Gastrocnemius medialis (tissue), 4 donors: ENCODE measurements around the gene TMEM253. TPM values are rescaled to one million over a fixed set of nuclear protein-coding genes. Genes with fewer than 3 reads are reported as not detected.

ENCODE experiments used
- ATAC-seq, 2 donors: fragments of 150-250 bp; one replicate each; pipeline ENCODE4 v1.9.1; 2016
- DNase-seq, 2 donors: peaks; one replicate each; pipeline ENCODE4 v3.0.0-alpha.2; 2019
- H3K27ac ChIP-seq, 4 donors: fragments of 200-600 bp; sonication (generic); 1 replicate in 1 of 4; 2 replicates in 3 of 4; pipeline ENCODE4 v1.5.1; 2016 to 2018; ENCODE audit warnings: mild to moderate bottlenecking in 2 of 4, moderate library complexity in 1 of 4
- H3K27me3 ChIP-seq, 3 donors: fragments of 200-600 bp; sonication (generic) in 2 of 3; 1 replicate in 1 of 3; 2 replicates in 2 of 3; pipeline versions ENCODE4 v1.5.1 to v1.6.0; 2016 to 2019; ENCODE audit warnings: mild to moderate bottlenecking in 1 of 3, moderate library complexity in 1 of 3
- H3K36me3 ChIP-seq, 2 donors: fragments of 200-600 bp; sonication (generic) in 1 of 2; one replicate each; pipeline ENCODE4 v1.5.1; 2017 to 2018
- H3K4me1 ChIP-seq, 2 donors: fragments of 200-600 bp; sonication (generic) in 1 of 2; one replicate each; pipeline ENCODE4 v1.5.1; 2016 to 2017; ENCODE audit warnings: mild to moderate bottlenecking in 2 of 2
- H3K4me3 ChIP-seq, 4 donors: fragments of 200-600 bp; sonication (generic) in 3 of 4; 1 replicate in 1 of 4; 2 replicates in 3 of 4; pipeline ENCODE4 v1.5.1; 2016 to 2019; ENCODE audit warnings: mild to moderate bottlenecking in 2 of 4
- H3K9me3 ChIP-seq, 3 donors: fragments of 200-600 bp; sonication (generic) in 2 of 3; 1 replicate in 1 of 3; 2 replicates in 2 of 3; pipeline ENCODE4 v1.5.1; 2016 to 2019
- POLR2A ChIP-seq, 2 donors: fragments of 450-650 bp; IDR thresholded peaks; one replicate each; pipeline ENCODE4 v1.6.1; 2017; ENCODE audit warnings: antibody characterized with exemption in 2 of 2, mild to moderate bottlenecking in 2 of 2, moderate library complexity in 2 of 2
- in situ Hi-C, 4 donors: fragments of 200-750 bp; cut with MboI; loops; one replicate each; pipeline versions ENCODE4 v1.15.0 to v1.8.0; 2017; ENCODE audit warnings: low sequenced_read_pairs in 4 of 4
- intact Hi-C: fragments of 100-400 bp; cut with DNase I; formaldehyde crosslinking; loops from one replicate; pipeline ENCODE4 v1.15.1; 2023; ENCODE audit warnings: low total_unique reads
- total RNA-seq, 4 donors: library from RNA; depleted of rRNA; stranded (reverse); fragments of >200 nt; gene quantifications; one replicate each; pipeline versions ENCODE4 v1.1.0 to v1.2.3, GENCODE V29; 2016
- TF ChIP-seq, protein P1 (sequence below), 5 experiments: fragments of 450-650 bp in 3 of 5; fragments of 200-600 bp in 2 of 5; sonication (generic) in 2 of 5; IDR thresholded peaks in 4 of 5; conservative IDR thresholded peaks in 1 of 5; 1 replicate in 4 of 5; 2 replicates in 1 of 5; pipeline ENCODE4 v1.5.1; 2016 to 2019; ENCODE audit warnings: antibody characterized with exemption in 5 of 5, mild to moderate bottlenecking in 3 of 5, moderate library complexity in 3 of 5

Gene TMEM253
- total RNA-seq, 4 donors from 2014 or later: 0.19 to 0.35 TPM; not detected in 2

DNA sequence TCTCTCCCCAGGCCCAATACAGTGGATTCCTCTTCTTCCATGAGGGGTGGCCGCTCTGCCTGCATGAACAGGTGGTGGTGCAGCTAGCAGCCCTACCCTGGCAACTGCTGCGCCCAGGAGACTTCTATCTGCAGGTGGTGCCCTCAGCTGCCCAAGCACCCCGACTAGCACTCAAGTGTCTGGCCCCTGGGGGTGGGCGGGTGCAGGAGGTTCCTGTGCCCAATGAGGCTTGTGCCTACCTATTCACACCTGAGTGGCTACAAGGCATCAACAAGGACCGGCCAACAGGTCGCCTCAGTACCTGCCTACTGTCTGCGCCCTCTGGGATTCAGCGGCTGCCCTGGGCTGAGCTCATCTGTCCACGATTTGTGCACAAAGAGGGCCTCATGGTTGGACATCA is 26.9 kb upstream of the TMEM253 start:
- Histone ChIP-seq H3K4me3 (no peak overlapping the region), H3K36me3 (peaks cover 0 to 38% of the 10 kb centered on the region in 2 donors), H3K9me3 (no peaks in the 10 kb centered on the region), H3K27me3 (no peaks in the 10 kb centered on the region), H3K27ac (no peak overlapping the region), H3K4me1 (peaks cover 12 to 25% of the 10 kb centered on the region in 2 donors)
- DNase-seq: no peak
- intact Hi-C loops (no loop called here), in situ Hi-C loops (loop anchor here in 1 of 4 donors (25.0 kb wide), 1 partner anchor 387 kb away; the partner anchor contains the start of genes ANG and RNASE4)
- TF ChIP-seq, protein P1, sequence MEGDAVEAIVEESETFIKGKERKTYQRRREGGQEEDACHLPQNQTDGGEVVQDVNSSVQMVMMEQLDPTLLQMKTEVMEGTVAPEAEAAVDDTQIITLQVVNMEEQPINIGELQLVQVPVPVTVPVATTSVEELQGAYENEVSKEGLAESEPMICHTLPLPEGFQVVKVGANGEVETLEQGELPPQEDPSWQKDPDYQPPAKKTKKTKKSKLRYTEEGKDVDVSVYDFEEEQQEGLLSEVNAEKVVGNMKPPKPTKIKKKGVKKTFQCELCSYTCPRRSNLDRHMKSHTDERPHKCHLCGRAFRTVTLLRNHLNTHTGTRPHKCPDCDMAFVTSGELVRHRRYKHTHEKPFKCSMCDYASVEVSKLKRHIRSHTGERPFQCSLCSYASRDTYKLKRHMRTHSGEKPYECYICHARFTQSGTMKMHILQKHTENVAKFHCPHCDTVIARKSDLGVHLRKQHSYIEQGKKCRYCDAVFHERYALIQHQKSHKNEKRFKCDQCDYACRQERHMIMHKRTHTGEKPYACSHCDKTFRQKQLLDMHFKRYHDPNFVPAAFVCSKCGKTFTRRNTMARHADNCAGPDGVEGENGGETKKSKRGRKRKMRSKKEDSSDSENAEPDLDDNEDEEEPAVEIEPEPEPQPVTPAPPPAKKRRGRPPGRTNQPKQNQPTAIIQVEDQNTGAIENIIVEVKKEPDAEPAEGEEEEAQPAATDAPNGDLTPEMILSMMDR (IDR thresholded peaks at IDR 0.05 in 4 of 5, conservative IDR thresholded peaks at IDR 0.05 in 1 of 5): no peak
- TF ChIP-seq POLR2A (IDR thresholded peaks at IDR 0.05): no peak
- ATAC-seq: no peak

DNA sequence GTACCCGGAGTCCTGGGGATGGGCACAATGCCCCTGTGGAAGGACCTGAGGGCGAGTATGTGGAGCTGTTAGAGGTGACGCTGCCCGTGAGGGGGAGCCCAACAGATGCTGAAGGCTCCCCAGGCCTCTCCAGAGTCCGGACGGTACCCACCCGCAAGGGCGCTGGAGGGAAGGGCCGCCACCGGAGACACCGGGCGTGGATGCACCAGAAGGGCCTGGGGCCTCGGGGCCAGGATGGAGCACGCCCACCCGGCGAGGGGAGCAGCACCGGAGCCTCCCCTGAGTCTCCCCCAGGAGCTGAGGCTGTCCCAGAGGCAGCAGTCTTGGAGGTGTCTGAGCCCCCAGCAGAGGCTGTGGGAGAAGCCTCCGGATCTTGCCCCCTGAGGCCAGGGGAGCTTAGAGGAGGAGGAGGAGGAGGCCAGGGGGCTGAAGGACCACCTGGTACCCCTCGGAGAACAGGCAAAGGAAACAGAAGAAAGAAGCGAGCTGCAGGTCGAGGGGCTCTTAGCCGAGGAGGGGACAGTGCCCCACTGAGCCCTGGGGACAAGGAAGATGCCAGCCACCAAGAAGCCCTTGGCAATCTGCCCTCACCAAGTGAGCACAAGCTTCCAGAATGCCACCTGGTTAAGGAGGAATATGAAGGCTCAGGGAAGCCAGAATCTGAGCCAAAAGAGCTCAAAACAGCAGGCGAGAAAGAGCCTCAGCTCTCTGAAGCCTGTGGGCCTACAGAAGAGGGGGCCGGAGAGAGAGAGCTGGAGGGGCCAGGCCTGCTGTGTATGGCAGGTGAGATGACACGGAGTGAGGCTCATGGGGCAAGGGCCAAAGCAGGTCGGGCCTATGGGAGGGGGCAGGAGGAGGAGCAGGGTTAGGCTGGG is 26.2 kb upstream of the TMEM253 start:
- H3K27me3 ChIP-seq: no peaks in the 10 kb centered on the region
- in situ Hi-C loops: loop anchor here in 1 of 4 donors (25.0 kb wide), 1 partner anchor 387 kb away; the partner anchor contains the start of genes ANG and RNASE4
- H3K9me3 ChIP-seq: no peaks in the 10 kb centered on the region
- H3K4me1 ChIP-seq: peaks cover 5 to 18% of the 10 kb centered on the region in 2 donors
- H3K4me3 ChIP-seq: no peak overlapping the region
- no peak overlapping the region for H3K27ac ChIP-seq
- no peak for TF ChIP-seq POLR2A (IDR thresholded peaks at IDR 0.05)
- TF ChIP-seq, protein P1 (IDR thresholded peaks at IDR 0.05 in 4 of 5, conservative IDR thresholded peaks at IDR 0.05 in 1 of 5): no peak
- DNase-seq (no peak), ATAC-seq (no peak)
- intact Hi-C loops: no loop called here
- H3K36me3 ChIP-seq: peaks cover 0 to 45% of the 10 kb centered on the region in 2 donors

DNA sequence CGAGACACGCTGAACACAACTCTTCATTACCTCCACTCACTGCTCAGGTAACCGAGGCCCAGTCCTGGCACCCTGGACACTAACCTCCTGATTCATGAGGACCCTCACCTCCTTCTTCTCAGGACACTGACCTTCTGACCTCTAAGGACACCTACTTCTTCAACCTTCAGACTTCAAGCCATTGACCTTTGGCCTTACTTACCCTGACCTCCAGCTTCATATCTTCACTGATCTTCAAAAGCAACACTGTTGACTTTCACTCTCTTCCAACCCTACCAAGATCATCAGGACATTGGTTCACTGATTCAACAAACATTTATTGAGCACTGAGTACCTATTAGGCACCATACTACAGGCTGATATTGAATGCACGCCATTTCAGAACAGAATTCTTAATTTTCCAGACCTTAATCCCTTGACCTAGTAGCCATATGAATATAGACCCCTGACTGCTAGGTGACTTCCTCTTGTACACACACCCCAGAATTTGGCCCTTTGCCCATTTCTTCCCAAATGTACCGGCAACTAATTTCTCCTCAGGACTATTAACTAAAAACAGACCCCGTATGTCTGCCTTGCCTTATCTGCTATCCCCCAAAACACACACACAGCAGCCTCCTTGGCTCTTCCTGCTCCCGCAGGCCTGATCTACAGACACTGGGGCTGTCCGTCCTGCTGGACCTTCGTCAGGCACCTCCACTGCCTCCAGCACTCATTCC is 25.0 kb upstream of the TMEM253 start:
- H3K27ac ChIP-seq: no peak overlapping the region
- H3K4me3 ChIP-seq: no peak overlapping the region
- in situ Hi-C loops (no loop called here), intact Hi-C loops (no loop called here)
- TF ChIP-seq POLR2A (IDR thresholded peaks at IDR 0.05): no peak
- TF ChIP-seq, protein P1 (IDR thresholded peaks at IDR 0.05 in 4 of 5, conservative IDR thresholded peaks at IDR 0.05 in 1 of 5): no peak
- ATAC-seq (no peak), DNase-seq (no peak)
- H3K9me3 ChIP-seq: no peaks in the 10 kb centered on the region
- no peaks in the 10 kb centered on the region for H3K27me3 ChIP-seq
- H3K4me1 ChIP-seq: peaks cover 4 to 13% of the 10 kb centered on the region in 2 donors
- H3K36me3 ChIP-seq: peaks cover 0 to 57% of the 10 kb centered on the region in 2 donors

DNA sequence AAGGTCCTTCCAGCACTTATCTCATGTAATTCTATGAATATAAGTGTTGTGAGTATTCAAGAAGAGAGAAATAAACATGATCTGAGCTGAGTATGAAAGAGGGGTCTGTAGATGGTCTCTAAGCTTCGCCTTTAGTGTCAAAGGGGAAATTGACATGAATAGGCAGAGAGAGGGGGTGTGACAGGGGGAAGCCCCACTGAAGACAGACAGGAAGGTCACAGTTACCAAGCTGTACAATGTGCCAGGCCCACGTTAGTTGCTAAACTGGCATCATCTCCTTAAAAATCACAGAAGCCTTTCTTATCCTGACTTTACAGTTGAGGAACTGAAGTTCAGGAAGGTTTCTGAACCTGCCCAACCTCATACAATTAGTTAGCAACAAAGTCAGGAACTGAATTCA is 23.2 kb upstream of the TMEM253 start:
- DNase-seq: no peak
- intact Hi-C loops: no loop called here
- no peaks in the 10 kb centered on the region for H3K27me3 ChIP-seq

More for the DNA sequence above, 23.2 kb upstream of the TMEM253 start:
- Histone ChIP-seq H3K9me3 (no peaks in the 10 kb centered on the region), H3K4me1 (peaks cover 0 to under 1% of the 10 kb centered on the region in 2 donors), H3K36me3 (peaks cover 0 to 75% of the 10 kb centered on the region in 2 donors), H3K4me3 (no peak overlapping the region), H3K27ac (no peak overlapping the region)
- ATAC-seq: no peak
- no peak for TF ChIP-seq POLR2A (IDR thresholded peaks at IDR 0.05)
- TF ChIP-seq, protein P1 (IDR thresholded peaks at IDR 0.05 in 4 of 5, conservative IDR thresholded peaks at IDR 0.05 in 1 of 5): no peak
- in situ Hi-C loops: no loop called here
